PC-3 (cell line): Measurements from ENCODE around the gene HPSE. TPM values are rescaled to one million over a fixed set of nuclear protein-coding genes. Genes with fewer than 3 reads are reported as not detected.

Experiments
- ATAC-seq: fragments of 200-7000 bp; cut with Tn5 transposase; 2 replicates; pipeline ENCODE4 v1.9.1; 2020; ENCODE audit warnings: mild to moderate bottlenecking, moderate library complexity
- BruUV-seq: library from RNA; stranded (reverse); fragments of 400-500 nt; replicated peaks from 2 replicates; lab custom pipeline; 2021; lab: Mats Ljungman, UMichigan
- CTCF ChIA-PET: fragments of 300-600 bp; sonication (Branson Sonifier 250); formaldehyde crosslinking; loops from one replicate; lab custom pipeline; 2022; ENCODE audit warnings: antibody characterized with exemption; lab: Charles Lee
- POLR2A ChIA-PET: fragments of 300-600 bp; sonication (Branson Sonifier 250); formaldehyde crosslinking; loops from one replicate; lab custom pipeline; 2022; ENCODE audit warnings: antibody characterized with exemption; ENCODE audit not compliant: unreplicated experiment; lab: Charles Lee
- DNase-seq: peaks from one replicate; pipeline ENCODE4 v3.0.0-alpha.2; 2015
- H2AFZ ChIP-seq: fragments of 300-600 bp; sonication (generic); 2 replicates; pipeline ENCODE4 v1.6.0; 2016; ENCODE audit warnings: antibody characterized with exemption, low read length
- H3F3A ChIP-seq: fragments of 300-600 bp; sonication (generic); one replicate; pipeline ENCODE4 v1.6.0; 2017; ENCODE audit warnings: antibody characterized with exemption, low read length, control low read depth, mild to moderate bottlenecking; ENCODE audit not compliant: unreplicated experiment
- H3K27ac ChIP-seq: fragments of 300-600 bp; sonication (generic); 2 replicates; pipeline ENCODE4 v1.5.1; 2016; ENCODE audit warnings: mild to moderate bottlenecking, low read length
- H3K27me3 ChIP-seq: fragments of 300-600 bp; sonication (generic); 2 replicates; pipeline ENCODE4 v1.6.1; 2016; ENCODE audit warnings: low read length, mixed read lengths
- H3K36me3 ChIP-seq: fragments of 300-600 bp; sonication (generic); 2 replicates; pipeline ENCODE4 v1.6.1; 2016; ENCODE audit warnings: low read depth, mixed run types, low read length, mixed read lengths
- H3K4me1 ChIP-seq: fragments of 300-600 bp; sonication (generic); 2 replicates; pipeline ENCODE4 v1.5.1; 2016; ENCODE audit warnings: low read length; ENCODE audit not compliant: insufficient read depth
- H3K4me2 ChIP-seq: fragments of 300-600 bp; sonication (generic); 2 replicates; pipeline ENCODE4 v1.6.0; 2016; ENCODE audit warnings: low read length
- H3K4me3 ChIP-seq: fragments of 300-600 bp; sonication (generic); 2 replicates; pipeline ENCODE4 v1.5.1; 2016; ENCODE audit warnings: mild to moderate bottlenecking, low read length, mixed read lengths
- H3K79me2 ChIP-seq: fragments of 300-600 bp; sonication (generic); 2 replicates; pipeline ENCODE4 v1.6.1; 2017; ENCODE audit warnings: low read length, mixed read lengths
- H3K9ac ChIP-seq: fragments of 300-600 bp; sonication (generic); 2 replicates; pipeline ENCODE4 v1.6.0; 2016; ENCODE audit warnings: mild to moderate bottlenecking, low read length
- H3K9me2 ChIP-seq: fragments of 300-600 bp; sonication (generic); replicated peaks from 2 replicates; pipeline ENCODE4 v1.6.1; 2016; ENCODE audit warnings: mixed run types, low read length, mixed read lengths
- H3K9me3 ChIP-seq: fragments of 300-600 bp; sonication (generic); 2 replicates; pipeline ENCODE4 v1.6.1; 2016; ENCODE audit warnings: low read length, mixed read lengths
- H4K20me1 ChIP-seq: fragments of 300-600 bp; sonication (generic); 2 replicates; pipeline ENCODE4 v1.6.1; 2016; ENCODE audit warnings: low read length, mixed read lengths
- CTCF ChIP-seq: fragments of 300-600 bp; sonication (generic); conservative IDR thresholded peaks from 2 replicates; pipeline ENCODE4 v1.5.1; 2017; ENCODE audit warnings: antibody characterized with exemption, low read depth, mild to moderate bottlenecking, low read length
- EZH2 ChIP-seq: fragments of 300-600 bp; sonication (generic); IDR thresholded peaks from one replicate; pipeline ENCODE4 v1.6.1; 2017; ENCODE audit warnings: antibody characterized with exemption, mild to moderate bottlenecking, low read length; ENCODE audit not compliant: unreplicated experiment
- EZH2phosphoT487 ChIP-seq: fragments of 300-600 bp; sonication (generic); IDR thresholded peaks from 2 replicates; pipeline ENCODE4 v1.6.1; 2018; ENCODE audit warnings: mild to moderate bottlenecking, antibody characterized with exemption, low read length, borderline replicate concordance
- intact Hi-C: fragments of 100-400 bp; cut with micrococcal nuclease; formaldehyde crosslinking; loops from 2 replicates; pipeline ENCODE4 v1.9.0; 2023
- total RNA-seq: library from RNA; depleted of rRNA; stranded (reverse); fragments of >200 nt; gene quantifications from 2 replicates; pipeline ENCODE4 v1.2.3, GENCODE V29; 2014

HPSE gene
- total RNA-seq, 1 experiment from 2014 or later, result 4.2 TPM

GRCh38 chr4:83285055-83285407 is 49.6 kb downstream of the HPSE start:
- peak overlapping the region; percentile 89 for H2AFZ ChIP-seq
- H3K9me2 ChIP-seq, result no peaks in the 10 kb centered on the region
- peaks cover 27% of the 10 kb centered on the region for H3K4me1 ChIP-seq
- H3K27ac ChIP-seq, result peak overlapping the region; percentile 81; the same call in 1 of the 2 replicates
- intact Hi-C loops, result no loop called here
- no peaks in the 10 kb centered on the region for H3K27me3 ChIP-seq
- H3K4me3 ChIP-seq, result peak overlapping the region; percentile 91
- no peaks in the 10 kb centered on the region for H4K20me1 ChIP-seq
- no peaks in the 10 kb centered on the region for H3F3A ChIP-seq
- H3K9ac ChIP-seq, result peak overlapping the region; percentile 85
- ATAC-seq (no peak), DNase-seq (peak; percentile 8)
- H3K4me2 ChIP-seq, result peak overlapping the region; percentile 83
- TF ChIP-seq CTCF, result no peak
- no peak for TF ChIP-seq EZH2
- TF ChIP-seq EZH2phosphoT487, result no peak
- no peaks in the 10 kb centered on the region for H3K36me3 ChIP-seq
- peaks cover 38% of the 10 kb centered on the region for H3K79me2 ChIP-seq
- no peaks in the 10 kb centered on the region for H3K9me3 ChIP-seq
- ChIA-PET CTCF (no interaction called here), POLR2A (interaction anchor here (0.6 kb wide), 2 partner anchors 28 to 69 kb away, joined by 3 to 4 read pairs; no protein-coding TSS in a partner anchor)
- TSS peak; percentile 95 for BruUV-seq

GRCh38 chr4:83284193-83285054 is 50.2 kb downstream of the HPSE start, which contains the start of gene COQ2:
TSS of gene COQ2 (minus strand) at chr4:83284798. CDS start at chr4:83284764, 34 bp downstream.
- ChIA-PET CTCF (no interaction called here), POLR2A (interaction anchor here (0.6 to 0.7 kb wide), 4 partner anchors 28 to 394 kb away, joined by 3 to 4 read pairs (median 3); no protein-coding TSS in a partner anchor)
- H4K20me1 ChIP-seq, result no peaks in the 10 kb centered on the region
- H3K9me2 ChIP-seq, result no peaks in the 10 kb centered on the region
- peak within 1 kb of the TSS; percentile 85 for H3K9ac ChIP-seq
- H3K4me2 ChIP-seq, result peak within 1 kb of the TSS; percentile 83
- H3K9me3 ChIP-seq, result no peaks in the 10 kb centered on the region
- DNase-seq, result peak; percentile 87
- peak; percentile 86 for ATAC-seq
- peak within 1 kb of the TSS; percentile 81 for H3K27ac ChIP-seq
- BruUV-seq, result no TSS peak
- intact Hi-C loops, result loop anchor here (5.0 kb wide), 1 partner anchor 358 kb away; no protein-coding TSS in a partner anchor
- peak within 1 kb of the TSS; percentile 91 for H3K4me3 ChIP-seq
- TF ChIP-seq EZH2phosphoT487 (peak; percentile 96), CTCF (0 out of 2 replicates have a peak, but pooled peaks have one; percentile 15), EZH2 (no peak)
- no peaks in the 10 kb centered on the region for H3K36me3 ChIP-seq
- H2AFZ ChIP-seq, result peak within 1 kb of the TSS; percentile 89
- peaks cover 27% of the 10 kb centered on the region for H3K4me1 ChIP-seq
- no peaks in the 10 kb centered on the region for H3K27me3 ChIP-seq
- H3F3A ChIP-seq, result no peaks in the 10 kb centered on the region
- H3K79me2 ChIP-seq, result peaks cover 43% of the 10 kb centered on the region
